IPS-20b (cell line): ENCODE measurements around the gene ZNF197.
A peak's percentile ranks its signal among the peaks of the same experiment; 100 is the strongest.
"Not testable (repeated sequence)": the region's sequence is repeated elsewhere in the genome, so short reads cannot be mapped to it uniquely, and the experiment has no call there.

ENCODE experiments used
- H3K27ac ChIP-seq: one replicate; pipeline ENCODE4 v1.5.1; 2013; ENCODE audit warnings: low read length
- H3K27me3 ChIP-seq: 2 replicates; pipeline ENCODE4 v1.6.1; 2013; ENCODE audit warnings: mild to moderate bottlenecking, low read length, inconsistent platforms; ENCODE audit not compliant: insufficient read depth
- H3K36me3 ChIP-seq: 2 replicates; pipeline ENCODE4 v1.6.1; 2013; ENCODE audit warnings: low read depth, mild to moderate bottlenecking, inconsistent platforms, low read length, moderate library complexity; ENCODE audit not compliant: insufficient read depth
- H3K4me1 ChIP-seq: 2 replicates; pipeline ENCODE4 v1.6.1; 2013; ENCODE audit warnings: mild to moderate bottlenecking, control low read depth, inconsistent platforms, low read length, moderate library complexity; ENCODE audit not compliant: insufficient read depth
- H3K4me3 ChIP-seq: 2 replicates; pipeline ENCODE4 v1.5.1; 2013; ENCODE audit warnings: mild to moderate bottlenecking, low read length, inconsistent platforms
- H3K9ac ChIP-seq: 2 replicates; pipeline ENCODE4 v1.6.1; 2013; ENCODE audit warnings: low read depth, mild to moderate bottlenecking, inconsistent platforms, low read length, moderate library complexity
- H3K9me3 ChIP-seq: 2 replicates; pipeline ENCODE4 v1.6.1; 2013; ENCODE audit warnings: mild to moderate bottlenecking, low read depth, low read length, inconsistent platforms; ENCODE audit not compliant: insufficient read depth

Gene ZNF197

DNA sequence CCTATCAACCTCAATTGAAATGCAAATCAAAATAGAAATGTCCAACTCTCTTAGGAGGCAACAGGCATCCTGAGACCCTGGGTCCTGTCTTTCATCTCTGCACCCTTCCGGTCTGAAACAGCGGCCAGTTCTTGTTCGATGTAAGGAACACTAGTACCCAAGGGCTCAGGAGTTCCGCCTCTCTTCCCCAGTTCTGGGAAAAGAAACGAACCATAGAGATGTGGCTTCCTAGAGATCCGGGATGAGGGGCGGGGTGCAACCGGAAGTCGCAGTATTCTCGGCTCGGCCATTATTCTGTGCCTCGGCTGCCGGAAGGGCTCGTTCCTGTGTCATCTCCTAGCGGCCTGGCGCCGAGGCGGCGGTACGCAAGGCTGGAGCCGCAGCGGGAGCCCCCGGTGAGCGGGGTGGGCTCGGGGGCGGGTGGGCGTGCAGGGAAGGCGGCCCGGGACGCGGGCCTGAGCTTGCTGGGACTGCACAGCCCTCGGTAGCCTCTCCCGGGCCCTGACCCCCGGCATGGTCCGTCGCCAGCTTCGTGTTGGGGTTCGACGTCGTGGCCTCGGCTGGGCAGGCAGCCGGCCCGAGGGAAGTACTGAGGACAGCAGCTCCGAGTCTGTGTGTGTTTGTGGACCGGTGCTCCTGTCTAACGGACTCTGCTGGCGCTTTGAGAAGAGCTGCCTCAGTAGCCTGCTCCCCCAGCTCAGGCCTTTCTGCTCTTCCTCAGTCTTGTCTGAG is at the start of gene ZNF197:
Gene ZNF197, plus strand, starts transcription at position 288 of the 732 bp plus-strand sequence. CDS start 4,119 bp downstream, outside the sequence.
- Histone ChIP-seq H3K9ac (peak within 1 kb of the TSS; percentile 89), H3K4me1 (no peaks in the 10 kb centered on the region; the same call in 1 of the 2 replicates), H3K4me3 (peak within 1 kb of the TSS; percentile 95), H3K9me3 (no peaks in the 10 kb centered on the region), H3K27me3 (no peaks in the 10 kb centered on the region), H3K27ac (peak within 1 kb of the TSS; percentile 54), H3K36me3 (peaks cover 11% of the 10 kb centered on the region; the same call in 1 of the 2 replicates)

GRCh38 chr3:44576613-44577012 is 48.2 kb upstream of the ZNF197 start:
- H3K4me1 ChIP-seq, result no peaks in the 10 kb centered on the region
- H3K9me3 ChIP-seq, result peaks cover 3% of the 10 kb centered on the region; the same call in 1 of the 2 replicates
- H3K27me3 ChIP-seq, result no peaks in the 10 kb centered on the region
- no peak overlapping the region for H3K27ac ChIP-seq
- peaks cover 17% of the 10 kb centered on the region for H3K36me3 ChIP-seq
- H3K9ac ChIP-seq, result no peak overlapping the region
- no peak overlapping the region for H3K4me3 ChIP-seq

DNA sequence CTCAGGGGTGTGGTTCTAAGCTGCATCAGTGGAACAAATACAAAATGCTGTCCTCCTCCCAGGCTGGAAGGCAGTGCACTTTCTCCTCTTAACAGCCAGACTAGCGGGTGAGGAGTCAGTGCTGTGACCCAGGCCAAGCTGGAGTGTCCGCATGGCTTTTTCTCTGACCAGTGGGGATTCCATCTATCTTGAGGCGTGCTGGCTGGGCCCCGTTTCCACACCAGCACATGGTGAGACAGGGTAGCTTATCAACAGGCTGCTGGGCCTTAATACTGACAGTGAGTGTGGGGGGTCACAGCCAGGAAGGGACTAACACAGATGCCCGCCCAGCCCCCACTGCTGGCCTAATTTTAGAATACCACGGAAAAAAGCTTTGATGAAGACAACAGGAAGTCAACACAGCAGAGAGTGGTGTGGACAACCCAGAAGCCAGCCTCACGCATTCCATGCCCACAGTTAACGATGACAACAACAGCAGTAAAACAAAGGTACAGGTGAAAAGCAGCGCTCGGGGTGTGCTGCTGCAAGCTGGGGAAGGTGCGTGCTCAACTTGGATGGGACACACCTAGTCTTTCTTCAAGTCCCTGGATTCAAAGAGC is 47.4 kb upstream of the ZNF197 start:
- H3K9ac ChIP-seq, H3K4me1 ChIP-seq, H3K36me3 ChIP-seq, H3K4me3 ChIP-seq, H3K9me3 ChIP-seq, H3K27me3 ChIP-seq, H3K27ac ChIP-seq: not testable (repeated sequence)

- H3K9me3 ChIP-seq, H3K27me3 ChIP-seq, H3K36me3 ChIP-seq, H3K27ac ChIP-seq, H3K9ac ChIP-seq, H3K4me1 ChIP-seq, H3K4me3 ChIP-seq: not testable (repeated sequence)
Measured at GRCh38 chr3:44578316-44578715, 46.5 kb upstream of the ZNF197 start.

DNA sequence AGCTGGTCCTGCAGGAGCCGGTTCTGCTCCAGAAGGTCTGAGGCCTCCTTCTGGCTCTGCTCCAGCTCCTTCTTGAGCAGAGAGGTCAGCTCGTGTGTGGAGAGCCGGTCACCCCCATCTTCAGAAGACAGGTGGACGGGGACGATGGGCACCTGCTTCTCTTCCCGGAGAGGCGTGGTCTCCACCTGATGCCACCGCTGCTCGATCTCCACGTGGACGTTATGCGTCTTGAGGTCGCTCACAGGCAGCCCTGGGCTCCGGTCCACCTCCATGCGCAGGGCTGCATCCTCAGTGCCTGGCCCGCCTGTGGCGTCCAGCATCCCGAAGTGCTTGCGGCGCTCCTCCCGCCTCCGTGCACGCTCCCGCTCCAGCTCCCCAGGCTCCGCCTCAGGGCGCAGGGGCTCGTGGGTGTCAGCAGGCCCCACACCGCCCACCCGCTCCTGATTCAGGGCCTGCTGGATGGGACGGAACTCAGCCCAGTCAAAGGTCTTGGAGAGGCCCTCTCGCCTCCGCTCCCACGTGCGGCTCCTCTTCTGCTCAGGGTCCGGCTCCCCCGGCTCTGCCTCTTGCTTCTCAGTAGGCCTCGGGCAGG is 45.8 kb upstream of the ZNF197 start:
- not testable (repeated sequence) for H3K9me3 ChIP-seq, H3K9ac ChIP-seq, H3K36me3 ChIP-seq, H3K4me1 ChIP-seq, H3K27ac ChIP-seq, H3K4me3 ChIP-seq, H3K27me3 ChIP-seq

GRCh38 chr3:44579749-44580148 is 45.1 kb upstream of the ZNF197 start:
- H3K36me3 ChIP-seq, H3K4me1 ChIP-seq, H3K9me3 ChIP-seq, H3K4me3 ChIP-seq, H3K27ac ChIP-seq, H3K9ac ChIP-seq, H3K27me3 ChIP-seq: not testable (repeated sequence)

GRCh38 chr3:44580971-44581370 is 43.9 kb upstream of the ZNF197 start:
- not testable (repeated sequence) for H3K27me3 ChIP-seq, H3K36me3 ChIP-seq, H3K4me1 ChIP-seq, H3K27ac ChIP-seq, H3K9ac ChIP-seq, H3K4me3 ChIP-seq, H3K9me3 ChIP-seq

GRCh38 chr3:44584646-44585501 is 40.0 kb upstream of the ZNF197 start, which contains the start of gene ZNF660:
Gene ZNF660, plus strand, starts transcription at chr3:44584964. Its CDS starts 9,230 bp downstream, at chr3:44594194.
- Histone ChIP-seq H3K4me3 (peak within 1 kb of the TSS; percentile 90), H3K9ac (peak within 1 kb of the TSS; percentile 97), H3K27ac (peak within 1 kb of the TSS; percentile 87), H3K4me1 (peaks cover 6% of the 10 kb centered on the region; the same call in 1 of the 2 replicates), H3K27me3 (no peaks in the 10 kb centered on the region), H3K36me3 (peaks cover 33% of the 10 kb centered on the region), H3K9me3 (no peaks in the 10 kb centered on the region)

DNA sequence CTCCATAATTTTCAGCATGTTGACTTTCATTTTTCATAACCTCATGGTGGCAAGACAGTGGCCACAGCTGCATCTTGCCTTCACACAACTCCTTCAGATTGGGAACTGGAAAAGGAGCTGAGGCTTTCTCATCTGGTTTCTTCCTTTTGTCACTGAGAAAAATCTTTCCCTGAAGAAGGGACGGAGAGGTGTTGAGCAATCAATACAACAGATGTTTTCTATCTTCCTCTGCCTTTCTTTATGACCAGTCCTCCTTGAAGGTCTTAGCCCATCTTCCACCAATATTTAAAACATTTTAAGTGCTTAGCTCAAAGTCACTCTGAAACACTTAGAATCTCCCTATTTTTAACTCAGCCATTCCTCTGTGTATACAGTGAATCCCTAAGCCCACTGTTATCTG is 28.2 kb upstream of the ZNF197 start:
- Histone ChIP-seq H3K36me3 (peaks cover 75% of the 10 kb centered on the region), H3K4me1 (no peaks in the 10 kb centered on the region), H3K9ac (no peak overlapping the region), H3K27ac (no peak overlapping the region), H3K9me3 (peaks cover 83% of the 10 kb centered on the region), H3K4me3 (no peak overlapping the region), H3K27me3 (no peaks in the 10 kb centered on the region)

DNA sequence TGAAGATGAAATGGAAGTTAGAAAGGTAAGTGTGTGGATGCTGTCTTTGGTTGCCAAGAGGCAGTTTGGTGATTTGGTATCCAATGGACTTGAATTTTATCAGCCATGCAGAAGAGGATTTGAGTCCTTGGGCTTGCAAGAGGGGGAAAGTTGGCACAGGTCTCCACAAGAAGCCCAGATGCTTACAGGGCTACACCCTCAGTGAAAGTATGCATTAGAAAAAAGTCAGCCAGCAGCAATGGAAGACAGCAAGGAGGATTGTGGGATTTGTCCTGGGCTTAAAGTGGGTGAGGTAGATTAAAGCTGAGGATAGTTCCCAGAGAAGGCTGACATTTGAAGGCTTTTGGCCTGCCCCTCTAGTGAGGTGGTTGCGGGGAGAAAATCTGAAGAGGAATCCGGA is 23.1 kb upstream of the ZNF197 start:
- no peaks in the 10 kb centered on the region for H3K4me1 ChIP-seq
- no peak overlapping the region for H3K4me3 ChIP-seq
- H3K27me3 ChIP-seq, result no peaks in the 10 kb centered on the region
- H3K9me3 ChIP-seq, result peaks cover 79% of the 10 kb centered on the region
- no peak overlapping the region for H3K27ac ChIP-seq
- H3K9ac ChIP-seq, result no peak overlapping the region
- H3K36me3 ChIP-seq, result peaks cover 30% of the 10 kb centered on the region; the same call in 1 of the 2 replicates

GRCh38 chr3:44612678-44613077 is 12.2 kb upstream of the ZNF197 start:
- peaks cover 40% of the 10 kb centered on the region; the same call in 1 of the 2 replicates for H3K9me3 ChIP-seq
- H3K27me3 ChIP-seq, result no peaks in the 10 kb centered on the region
- H3K27ac ChIP-seq, result no peak overlapping the region
- no peak overlapping the region for H3K9ac ChIP-seq
- no peaks in the 10 kb centered on the region for H3K36me3 ChIP-seq
- H3K4me3 ChIP-seq, result no peak overlapping the region
- H3K4me1 ChIP-seq, result no peaks in the 10 kb centered on the region
